Activated gamma-delta T cell treated with Interleukin-2 at 50 U/mL for 16 hours (primary cell): ENCODE measurements around the gene UXT.
"Not testable (repeated sequence)": the region's sequence is repeated elsewhere in the genome, so short reads cannot be mapped to it uniquely, and the experiment has no call there.

ENCODE experiments used
- DNase-seq: peaks from one replicate; pipeline ENCODE4 v3.0.0-alpha.2; 2020

UXT gene

GRCh38 chrX:47612418-47612817 is 46.6 kb downstream of the UXT start:
- no peak for DNase-seq

GRCh38 chrX:47611926-47612325 is 47.1 kb downstream of the UXT start:
- no peak for DNase-seq

GRCh38 chrX:47611489-47611888 is 47.5 kb downstream of the UXT start:
- DNase-seq, result no peak

- DNase-seq, result no peak
Observed at GRCh38 chrX:47610511-47610910, 48.5 kb downstream of the UXT start.

GRCh38 chrX:47608130-47608810 is 50.7 kb downstream of the UXT start:
- DNase-seq, result no peak

GRCh38 chrX:47607091-47607490 is 51.9 kb downstream of the UXT start:
- no peak for DNase-seq

GRCh38 chrX:47605024-47605423 is 54.0 kb downstream of the UXT start:
- no peak for DNase-seq

- DNase-seq, result not testable (repeated sequence)
Observed at GRCh38 chrX:47603125-47603524, 55.9 kb downstream of the UXT start.
